Right lobe of liver (tissue), 6 donors: ENCODE results near the gene TMEM128. TPM values are rescaled to one million over a fixed set of nuclear protein-coding genes. Genes with fewer than 3 reads are reported as not detected.

Source experiments
- ATAC-seq, 4 donors: fragments of 200-7000 bp; cut with Tn5 transposase; one replicate each; pipeline ENCODE4 v1.9.1; 2020; ENCODE audit warnings: mild to moderate bottlenecking in 4 of 4, moderate library complexity in 4 of 4
- DNase-seq, 3 donors: peaks; one replicate each; pipeline ENCODE4 v3.0.0-alpha.2; 2020
- H3K27ac ChIP-seq, 3 donors: fragments of 200-600 bp; one replicate each; pipeline ENCODE4 v1.8.0; 2022
- H3K27me3 ChIP-seq, 2 donors: fragments of 200-600 bp; one replicate each; pipeline ENCODE4 v1.8.0; 2022
- H3K36me3 ChIP-seq, 4 donors: fragments of 200-600 bp; sonication (generic) in 1 of 4; one replicate each; pipeline versions ENCODE4 v1.5.1 to v1.8.0; 2017 to 2022; ENCODE audit warnings: control low read depth in 1 of 4
- H3K4me1 ChIP-seq, 4 donors: fragments of 200-600 bp; sonication (generic) in 1 of 4; one replicate each; pipeline versions ENCODE4 v1.5.1 to v1.8.0; 2017 to 2022; ENCODE audit warnings: control low read depth in 1 of 4
- H3K4me3 ChIP-seq, 3 donors: fragments of 200-600 bp; one replicate each; pipeline ENCODE4 v1.8.0; 2022
- H3K9me3 ChIP-seq, 4 donors: fragments of 200-600 bp; sonication (generic) in 1 of 4; one replicate each; pipeline versions ENCODE4 v1.5.1 to v1.8.0; 2017 to 2022; ENCODE audit warnings: control low read depth in 1 of 4
- CTCF ChIP-seq, 4 donors: fragments of 200-600 bp in 3 of 4; fragments of 450-650 bp in 1 of 4; IDR thresholded peaks; one replicate each; pipeline versions ENCODE4 v1.5.1 to v1.8.0; 2016 to 2022; ENCODE audit warnings: antibody characterized with exemption in 4 of 4, mild to moderate bottlenecking in 2 of 4
- POLR2A ChIP-seq: fragments of 450-650 bp; IDR thresholded peaks from one replicate; pipeline ENCODE4 v1.6.1; 2017; ENCODE audit warnings: antibody characterized with exemption, mild to moderate bottlenecking
- WGBS: methylation state at CpG from one replicate; pipeline ENCODE4 v1.1.6; 2018; ENCODE audit warnings: low coverage, low lambda C conversion rate; ENCODE audit not compliant: insufficient coverage; ENCODE audit errors: missing lambda C conversion rate; 5-methylcytosine and 5-hydroxymethylcytosine counted together
- intact Hi-C, 2 donors: fragments of 100-400 bp; cut with DNase I; formaldehyde crosslinking; loops; one replicate each; pipeline versions ENCODE4 v1.11.2 to v1.14.1; 2022
- long read RNA-seq: library from polyadenylated mRNA; unstranded; transcript quantifications from one replicate; pipeline ENCODE4 v2.0.0, GENCODE V29; 2019
- total RNA-seq, 6 experiments: library from RNA; depleted of rRNA in 2 of 6; stranded (reverse); fragments of >200 nt in 2 of 6; fragmentation: NEBNext Ultra II Directional in 3 of 6; extraction: Animal tissue kit (Norgen Biotek cat#: 25700) in 3 of 6; gene quantifications; one replicate each; pipeline versions ENCODE4 v1.1.0 to v1.2.4, GENCODE V29; 2016 to 2023
- donor health status: DM: no; HTN: yes; CAD: no.
- donor health status: DM: no; HTN: no; CAD: no.
- donor health status: DM: no; HTN: no; CAD: no.
- donor health status: DM: no; HTN: yes; CAD: no.
- donor health status: DM: no; HTN: yes; CAD: no.

The TMEM128 gene
- total RNA-seq, result 1 to 10 TPM; 4.8 to 7.6 (median 6.1) TPM
- long read RNA-seq, partial matches to known transcripts, result 0 of 3 reads
- long read RNA-seq, other reads (novel, unspliced or antisense), result 0 of 3 reads

- TF ChIP-seq POLR2A (peak; percentile 84), CTCF (IDR thresholded peaks at IDR 0.05) (peak in 3 of 4 donors; percentile 13 to 16 (median 15))
- peak; percentile 92 to 95 (median 94) for DNase-seq
- peak within 1 kb of the TSS; percentile 85 to 95 (median 86) for H3K27ac ChIP-seq
- peaks cover 0 to 14% (median 0%) of the 10 kb centered on the region in 4 donors for H3K4me1 ChIP-seq
- no peaks in the 10 kb centered on the region for H3K9me3 ChIP-seq
- peak within 1 kb of the TSS; percentile 83 to 91 (median 84) for H3K4me3 ChIP-seq
- peaks cover 0 to 29% (median 7%) of the 10 kb centered on the region in 4 donors for H3K36me3 ChIP-seq
- intact Hi-C loops, result no loop called here
- WGBS, result under 1% methylated on average over 26 of the region's 62 CpGs
- ATAC-seq, result peak; percentile 94 to 96 (median 94)
- H3K27me3 ChIP-seq, result no peaks in the 10 kb centered on the region
These were observed at the start of gene TMEM128 for GRCh38 chr4:4248029-4248884. TSS of gene TMEM128 (minus strand) at chr4:4248223. CDS start at chr4:4248202, 21 bp downstream.

GRCh38 chr4:4296283-4296846 lies 48.3 kb upstream of the TMEM128 start:
- ATAC-seq (no peak), DNase-seq (no peak)
- Histone ChIP-seq H3K27ac (no peak overlapping the region), H3K4me3 (no peak overlapping the region), H3K36me3 (peaks cover 0 to 10% (median 0%) of the 10 kb centered on the region in 4 donors), H3K4me1 (peaks cover 0 to 3% (median under 1%) of the 10 kb centered on the region in 4 donors), H3K27me3 (no peaks in the 10 kb centered on the region), H3K9me3 (no peaks in the 10 kb centered on the region)
- 90% methylated on average over 2 of the region's 5 CpGs for WGBS
- TF ChIP-seq POLR2A, result no peak
- TF ChIP-seq CTCF (IDR thresholded peaks at IDR 0.05), result no peak
- intact Hi-C loops, result no loop called here

GRCh38 chr4:4293279-4293678 lies 45.3 kb upstream of the TMEM128 start:
- DNase-seq (no peak), ATAC-seq (no peak)
- intact Hi-C loops, result no loop called here
- no peaks in the 10 kb centered on the region for H3K9me3 ChIP-seq
- 100% methylated on average over 3 of the region's 3 CpGs for WGBS
- H3K36me3 ChIP-seq, result no peaks in the 10 kb centered on the region
- no peak overlapping the region for H3K27ac ChIP-seq
- no peaks in the 10 kb centered on the region for H3K27me3 ChIP-seq
- TF ChIP-seq CTCF (IDR thresholded peaks at IDR 0.05) (no peak), POLR2A (no peak)
- no peak overlapping the region for H3K4me3 ChIP-seq
- peaks cover 0 to 21% (median 4%) of the 10 kb centered on the region in 4 donors for H3K4me1 ChIP-seq

GRCh38 chr4:4289941-4290850 lies 42.2 kb upstream of the TMEM128 start, which contains the start of the genes LYAR and ZBTB49:
TSS of gene LYAR (minus strand) at chr4:4290154. CDS start at chr4:4283742, 6,412 bp downstream.
TSS of gene ZBTB49 (plus strand) at chr4:4290251. CDS start at chr4:4299946, 9,695 bp downstream.
- ATAC-seq, result peak; percentile 98 to 99 (median 99)
- intact Hi-C loops, result no loop called here
- Histone ChIP-seq H3K4me3 (peak within 1 kb of the TSS; percentile 92 to 93 (median 92)), H3K36me3 (no peaks in the 10 kb centered on the region), H3K4me1 (peaks cover 0 to 27% (median 4%) of the 10 kb centered on the region in 4 donors), H3K27ac (peak within 1 kb of the TSS; percentile 47 to 62 (median 58)), H3K9me3 (no peaks in the 10 kb centered on the region), H3K27me3 (no peaks in the 10 kb centered on the region)
- peak; percentile 95 to 96 (median 96) for DNase-seq
- WGBS, result 0% methylated on average over 13 of the region's 77 CpGs
- TF ChIP-seq CTCF (IDR thresholded peaks at IDR 0.05) (no peak), POLR2A (peak; percentile 68)
